ENCODE results near the gene CNTNAP5.

CNTNAP5 gene

GRCh38 chr2:124810132-124810531 lies 785.0 kb downstream of the CNTNAP5 start:
- DNase-seq (ENCODE audit: low spot score in 2 of 2) (no peak), ATAC-seq (no peak)
- Mint-ChIP-seq H3K9me3 (peaks cover 15% of the 10 kb centered on the region), H3K36me3 (no peaks in the 10 kb centered on the region), H3K27ac (no peak overlapping the region), H3K4me1 (no peaks in the 10 kb centered on the region), H3K4me3 (no peak overlapping the region)

- ATAC-seq (no peak), DNase-seq (ENCODE audit: low spot score in 2 of 2) (no peak)
- Mint-ChIP-seq H3K4me3 (no peak overlapping the region), H3K36me3 (no peaks in the 10 kb centered on the region), H3K27ac (no peak overlapping the region), H3K9me3 (peaks cover 22% of the 10 kb centered on the region), H3K4me1 (no peaks in the 10 kb centered on the region)
Observed at GRCh38 chr2:124814968-124815745, 790.1 kb downstream of the CNTNAP5 start.

- Mint-ChIP-seq H3K4me3 (no peak overlapping the region), H3K9me3 (peaks cover 24% of the 10 kb centered on the region), H3K4me1 (no peaks in the 10 kb centered on the region), H3K36me3 (no peaks in the 10 kb centered on the region), H3K27ac (no peak overlapping the region)
- DNase-seq (ENCODE audit: low spot score in 2 of 2), result no peak
- ATAC-seq, result no peak
Observed at GRCh38 chr2:124816007-124816406, 790.9 kb downstream of the CNTNAP5 start.

GRCh38 chr2:124822516-124822915 lies 797.4 kb downstream of the CNTNAP5 start:
- peaks cover 14% of the 10 kb centered on the region for H3K9me3 Mint-ChIP-seq
- ATAC-seq, result no peak
- no peaks in the 10 kb centered on the region for H3K4me1 Mint-ChIP-seq
- no peak overlapping the region for H3K4me3 Mint-ChIP-seq
- no peak overlapping the region for H3K27ac Mint-ChIP-seq
- no peaks in the 10 kb centered on the region for H3K36me3 Mint-ChIP-seq
- DNase-seq (ENCODE audit: low spot score in 2 of 2), result no peak

GRCh38 chr2:124824441-124824840 lies 799.4 kb downstream of the CNTNAP5 start:
- ATAC-seq, result no peak
- H3K9me3 Mint-ChIP-seq, result peaks cover 14% of the 10 kb centered on the region
- H3K4me1 Mint-ChIP-seq, result no peaks in the 10 kb centered on the region
- no peak overlapping the region for H3K4me3 Mint-ChIP-seq
- H3K27ac Mint-ChIP-seq, result no peak overlapping the region
- H3K36me3 Mint-ChIP-seq, result no peaks in the 10 kb centered on the region
- DNase-seq (ENCODE audit: low spot score in 2 of 2), result no peak

- no peak for DNase-seq (ENCODE audit: low spot score in 2 of 2)
- Mint-ChIP-seq H3K9me3 (peaks cover 11% of the 10 kb centered on the region), H3K4me1 (no peaks in the 10 kb centered on the region), H3K36me3 (no peaks in the 10 kb centered on the region), H3K27ac (no peak overlapping the region), H3K4me3 (no peak overlapping the region)
- no peak for ATAC-seq
Observed at GRCh38 chr2:124832521-124832920, 807.4 kb downstream of the CNTNAP5 start.

GRCh38 chr2:124834331-124834730 lies 809.2 kb downstream of the CNTNAP5 start:
- no peak for DNase-seq (ENCODE audit: low spot score in 2 of 2)
- H3K4me1 Mint-ChIP-seq, result no peaks in the 10 kb centered on the region
- peaks cover 12% of the 10 kb centered on the region for H3K9me3 Mint-ChIP-seq
- no peak overlapping the region for H3K4me3 Mint-ChIP-seq
- H3K36me3 Mint-ChIP-seq, result no peaks in the 10 kb centered on the region
- H3K27ac Mint-ChIP-seq, result no peak overlapping the region
- no peak for ATAC-seq

- H3K9me3 Mint-ChIP-seq, result peaks cover 12% of the 10 kb centered on the region
- DNase-seq (ENCODE audit: low spot score in 2 of 2) (no peak), ATAC-seq (no peak)
- H3K4me1 Mint-ChIP-seq, result no peaks in the 10 kb centered on the region
- H3K4me3 Mint-ChIP-seq, result no peak overlapping the region
- H3K36me3 Mint-ChIP-seq, result no peaks in the 10 kb centered on the region
- no peak overlapping the region for H3K27ac Mint-ChIP-seq
Observed at GRCh38 chr2:124835331-124835730, 810.2 kb downstream of the CNTNAP5 start.

- H3K4me1 Mint-ChIP-seq, result no peaks in the 10 kb centered on the region
- ATAC-seq, result no peak
Observed at GRCh38 chr2:124836416-124836815, 811.3 kb downstream of the CNTNAP5 start.

GRCh38 chr2:124837496-124837895 lies 812.4 kb downstream of the CNTNAP5 start:
- no peaks in the 10 kb centered on the region for H3K4me1 Mint-ChIP-seq
- H3K9me3 Mint-ChIP-seq, result peaks cover 13% of the 10 kb centered on the region
- no peak overlapping the region for H3K4me3 Mint-ChIP-seq
- ATAC-seq (no peak), DNase-seq (ENCODE audit: low spot score in 2 of 2) (no peak)
- no peak overlapping the region for H3K27ac Mint-ChIP-seq
- H3K36me3 Mint-ChIP-seq, result no peaks in the 10 kb centered on the region

More at GRCh38 chr2:124836416-124836815, 811.3 kb downstream of the CNTNAP5 start:
- Mint-ChIP-seq H3K4me3 (no peak overlapping the region), H3K9me3 (peaks cover 12% of the 10 kb centered on the region), H3K36me3 (no peaks in the 10 kb centered on the region), H3K27ac (no peak overlapping the region)
- DNase-seq (ENCODE audit: low spot score in 2 of 2), result no peak

GRCh38 chr2:124838406-124838805 lies 813.3 kb downstream of the CNTNAP5 start:
- no peak for ATAC-seq

GRCh38 chr2:124867247-124867646 lies 842.2 kb downstream of the CNTNAP5 start:
- H3K9me3 Mint-ChIP-seq, result peaks cover 12% of the 10 kb centered on the region
- ATAC-seq, result no peak
- H3K4me3 Mint-ChIP-seq, result no peak overlapping the region
- no peaks in the 10 kb centered on the region for H3K36me3 Mint-ChIP-seq
- H3K27ac Mint-ChIP-seq, result no peak overlapping the region
- DNase-seq (ENCODE audit: low spot score in 2 of 2), result no peak
- H3K4me1 Mint-ChIP-seq, result no peaks in the 10 kb centered on the region

More at GRCh38 chr2:124838406-124838805, 813.3 kb downstream of the CNTNAP5 start:
- Mint-ChIP-seq H3K4me3 (no peak overlapping the region), H3K9me3 (peaks cover 13% of the 10 kb centered on the region), H3K4me1 (no peaks in the 10 kb centered on the region), H3K27ac (no peak overlapping the region), H3K36me3 (no peaks in the 10 kb centered on the region)
- no peak for DNase-seq (ENCODE audit: low spot score in 2 of 2)

GRCh38 chr2:124874219-124874618 lies 849.1 kb downstream of the CNTNAP5 start:
- no peak for DNase-seq (ENCODE audit: low spot score in 2 of 2)
- H3K4me3 Mint-ChIP-seq, result no peak overlapping the region
- no peaks in the 10 kb centered on the region for H3K36me3 Mint-ChIP-seq
- H3K27ac Mint-ChIP-seq, result no peak overlapping the region
- ATAC-seq, result no peak
- H3K4me1 Mint-ChIP-seq, result no peaks in the 10 kb centered on the region
- H3K9me3 Mint-ChIP-seq, result peaks cover 11% of the 10 kb centered on the region

GRCh38 chr2:124874676-124875075 lies 849.6 kb downstream of the CNTNAP5 start:
- no peak for ATAC-seq
- Mint-ChIP-seq H3K27ac (no peak overlapping the region), H3K4me1 (no peaks in the 10 kb centered on the region), H3K4me3 (no peak overlapping the region), H3K36me3 (no peaks in the 10 kb centered on the region), H3K9me3 (peaks cover 12% of the 10 kb centered on the region)
- DNase-seq (ENCODE audit: low spot score in 2 of 2), result no peak

GRCh38 chr2:124875627-124876244 lies 850.6 kb downstream of the CNTNAP5 start:
- DNase-seq (ENCODE audit: low spot score in 2 of 2), result no peak
- ATAC-seq, result no peak
- no peaks in the 10 kb centered on the region for H3K36me3 Mint-ChIP-seq
- H3K27ac Mint-ChIP-seq, result no peak overlapping the region
- H3K9me3 Mint-ChIP-seq, result peaks cover 15% of the 10 kb centered on the region
- H3K4me1 Mint-ChIP-seq, result no peaks in the 10 kb centered on the region
- no peak overlapping the region for H3K4me3 Mint-ChIP-seq

- peaks cover 14% of the 10 kb centered on the region for H3K9me3 Mint-ChIP-seq
- DNase-seq (ENCODE audit: low spot score in 2 of 2) (no peak), ATAC-seq (no peak)
- no peaks in the 10 kb centered on the region for H3K36me3 Mint-ChIP-seq
- no peaks in the 10 kb centered on the region for H3K4me1 Mint-ChIP-seq
- no peak overlapping the region for H3K27ac Mint-ChIP-seq
- no peak overlapping the region for H3K4me3 Mint-ChIP-seq
Observed at GRCh38 chr2:124877141-124877577, 852.1 kb downstream of the CNTNAP5 start.

Measured in stimulated activated effector memory CD8-positive, alpha-beta T cell treated with anti-CD3 and anti-CD28 coated beads, Interleukin-12 subunit alpha, Interleukin-12 subunit beta, amount 100 ng/mL, for 72 hours (primary cell).